ENCODE results near the gene PLD4.

DNA sequence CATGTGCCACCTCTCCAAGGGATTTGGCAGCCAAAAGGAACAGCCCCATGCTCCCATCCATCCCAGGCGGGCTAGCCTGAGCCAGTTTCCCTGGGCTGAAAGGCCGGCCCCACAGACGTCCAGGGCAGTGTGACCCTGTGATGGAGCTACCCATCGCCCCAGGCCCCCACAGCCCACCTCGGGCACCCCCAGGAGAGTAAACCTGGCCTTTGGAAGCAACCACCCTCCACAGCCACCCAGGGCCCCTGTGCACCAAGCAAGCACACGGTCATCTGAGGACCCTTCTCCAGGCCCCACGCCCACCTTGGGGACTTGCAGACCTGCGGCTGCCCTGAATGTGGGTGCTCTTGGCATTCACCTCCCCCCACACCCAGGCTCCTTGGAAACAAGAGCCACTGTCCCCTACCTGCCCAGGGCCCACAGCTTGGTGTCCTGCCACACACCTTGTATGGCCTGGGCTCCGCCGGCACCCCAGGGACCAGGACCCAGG lies 45.1 kb downstream of the PLD4 start:
- TF ChIP-seq SUZ12 (IDR thresholded peaks at IDR 0.05) (no peak), NFRKB (IDR thresholded peaks at IDR 0.05) (no peak), FOXK2 (IDR thresholded peaks at IDR 0.05) (no peak), BHLHE40 (IDR thresholded peaks at IDR 0.05; ENCODE audit: borderline replicate concordance) (no peak), ARNT (IDR thresholded peaks at IDR 0.05) (no peak)
